ENCODE data around the gene TGFB2.

Gene TGFB2

GRCh38 chr1:218408135-218408534, 63.0 kb downstream of the TGFB2 start:
- Histone ChIP-seq H3K4me1 (ENCODE audit: control insufficient read depth, insufficient read depth, low read length, unreplicated experiment) (no peaks in the 10 kb centered on the region), H3K4me3 (ENCODE audit: low read depth, low read length) (no peak overlapping the region), H3K27me3 (ENCODE audit: insufficient read depth, low read length) (no peaks in the 10 kb centered on the region), H3K79me2 (ENCODE audit: control insufficient read depth, insufficient read depth, low read length, unreplicated experiment) (no peaks in the 10 kb centered on the region), H2AFZ (ENCODE audit: low read length, unreplicated experiment) (no peak overlapping the region), H3K27ac (ENCODE audit: low read depth, low read length) (no peak overlapping the region), H3K36me3 (ENCODE audit: insufficient read depth, low read length) (no peaks in the 10 kb centered on the region)

DNA sequence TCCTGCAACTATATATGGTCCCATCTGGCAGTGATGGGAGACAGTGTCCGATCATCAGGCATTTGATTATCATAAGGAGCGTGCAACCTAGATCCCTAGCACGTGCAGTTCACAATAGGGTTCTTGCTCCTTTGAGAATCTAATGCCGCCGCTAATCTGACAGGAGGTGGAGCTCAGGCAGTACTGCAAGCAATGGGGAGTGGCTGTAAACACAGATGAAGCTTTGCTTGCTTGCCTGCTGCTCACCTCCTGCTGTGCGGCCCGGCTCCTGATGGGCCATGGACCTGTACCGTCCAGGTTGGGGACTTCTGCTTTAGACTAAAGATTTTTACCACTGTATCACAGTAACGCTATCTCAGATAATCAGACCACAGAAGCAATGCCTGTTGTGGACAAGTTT, 63.8 kb downstream of the TGFB2 start:
- H3K4me3 ChIP-seq (ENCODE audit: low read depth, low read length) = no peak overlapping the region
- no peak overlapping the region for H2AFZ ChIP-seq (ENCODE audit: low read length, unreplicated experiment)

GRCh38 chr1:218409946-218410510, 64.9 kb downstream of the TGFB2 start:
- Histone ChIP-seq H3K27ac (ENCODE audit: low read depth, low read length) (no peak overlapping the region), H2AFZ (ENCODE audit: low read length, unreplicated experiment) (no peak overlapping the region), H3K4me3 (ENCODE audit: low read depth, low read length) (no peak overlapping the region), H3K36me3 (ENCODE audit: insufficient read depth, low read length) (no peaks in the 10 kb centered on the region), H3K79me2 (ENCODE audit: control insufficient read depth, insufficient read depth, low read length, unreplicated experiment) (no peaks in the 10 kb centered on the region), H3K4me1 (ENCODE audit: control insufficient read depth, insufficient read depth, low read length, unreplicated experiment) (no peaks in the 10 kb centered on the region), H3K27me3 (ENCODE audit: insufficient read depth, low read length) (no peaks in the 10 kb centered on the region)

More for the DNA sequence above, 63.8 kb downstream of the TGFB2 start:
- Histone ChIP-seq H3K4me1 (ENCODE audit: control insufficient read depth, insufficient read depth, low read length, unreplicated experiment) (no peaks in the 10 kb centered on the region), H3K27me3 (ENCODE audit: insufficient read depth, low read length) (no peaks in the 10 kb centered on the region), H3K27ac (ENCODE audit: low read depth, low read length) (no peak overlapping the region), H3K36me3 (ENCODE audit: insufficient read depth, low read length) (no peaks in the 10 kb centered on the region), H3K79me2 (ENCODE audit: control insufficient read depth, insufficient read depth, low read length, unreplicated experiment) (no peaks in the 10 kb centered on the region)

DNA sequence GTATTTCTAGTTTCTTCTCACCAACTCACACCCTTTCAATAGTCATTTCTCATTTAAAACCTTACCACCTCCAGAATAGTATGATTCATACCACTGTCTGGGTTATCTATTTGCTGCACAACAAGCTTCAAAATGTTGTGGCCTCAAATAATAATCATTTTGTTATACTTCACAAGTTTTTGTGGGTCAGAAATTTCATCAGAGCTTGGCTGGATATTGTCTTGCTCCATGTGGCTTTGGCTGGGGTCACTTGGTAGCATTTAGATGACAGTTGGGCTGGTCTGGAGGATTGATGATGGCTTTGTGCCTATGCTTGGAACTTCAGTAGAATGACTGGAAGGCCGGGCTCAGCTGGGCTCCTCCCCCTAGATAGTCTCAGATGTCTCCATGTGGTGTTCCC, 66.0 kb downstream of the TGFB2 start:
- Histone ChIP-seq H3K4me3 (ENCODE audit: low read depth, low read length) (no peak overlapping the region), H3K4me1 (ENCODE audit: control insufficient read depth, insufficient read depth, low read length, unreplicated experiment) (no peaks in the 10 kb centered on the region), H3K79me2 (ENCODE audit: control insufficient read depth, insufficient read depth, low read length, unreplicated experiment) (no peaks in the 10 kb centered on the region), H2AFZ (ENCODE audit: low read length, unreplicated experiment) (no peak overlapping the region), H3K27me3 (ENCODE audit: insufficient read depth, low read length) (no peaks in the 10 kb centered on the region), H3K36me3 (ENCODE audit: insufficient read depth, low read length) (no peaks in the 10 kb centered on the region), H3K27ac (ENCODE audit: low read depth, low read length) (no peak overlapping the region)

GRCh38 chr1:218412171-218412570, 67.0 kb downstream of the TGFB2 start:
- Histone ChIP-seq H3K36me3 (ENCODE audit: insufficient read depth, low read length) (no peaks in the 10 kb centered on the region), H3K27me3 (ENCODE audit: insufficient read depth, low read length) (no peaks in the 10 kb centered on the region), H3K79me2 (ENCODE audit: control insufficient read depth, insufficient read depth, low read length, unreplicated experiment) (no peaks in the 10 kb centered on the region), H3K4me3 (ENCODE audit: low read depth, low read length) (no peak overlapping the region), H2AFZ (ENCODE audit: low read length, unreplicated experiment) (no peak overlapping the region), H3K4me1 (ENCODE audit: control insufficient read depth, insufficient read depth, low read length, unreplicated experiment) (no peaks in the 10 kb centered on the region), H3K27ac (ENCODE audit: low read depth, low read length) (no peak overlapping the region)

- H3K27ac ChIP-seq (ENCODE audit: low read depth, low read length) = no peak overlapping the region
Measured at GRCh38 chr1:218413179-218413578, 68.0 kb downstream of the TGFB2 start.

GRCh38 chr1:218414060-218414728, 69.1 kb downstream of the TGFB2 start:
- H3K79me2 ChIP-seq (ENCODE audit: control insufficient read depth, insufficient read depth, low read length, unreplicated experiment) = no peaks in the 10 kb centered on the region
- no peaks in the 10 kb centered on the region for H3K36me3 ChIP-seq (ENCODE audit: insufficient read depth, low read length)
- no peak overlapping the region for H3K4me3 ChIP-seq (ENCODE audit: low read depth, low read length)
- H3K27me3 ChIP-seq (ENCODE audit: insufficient read depth, low read length) = no peaks in the 10 kb centered on the region
- no peak overlapping the region for H3K27ac ChIP-seq (ENCODE audit: low read depth, low read length)
- H3K4me1 ChIP-seq (ENCODE audit: control insufficient read depth, insufficient read depth, low read length, unreplicated experiment) = no peaks in the 10 kb centered on the region
- H2AFZ ChIP-seq (ENCODE audit: low read length, unreplicated experiment) = no peak overlapping the region

More at GRCh38 chr1:218413179-218413578, 68.0 kb downstream of the TGFB2 start:
- Histone ChIP-seq H2AFZ (ENCODE audit: low read length, unreplicated experiment) (no peak overlapping the region), H3K4me1 (ENCODE audit: control insufficient read depth, insufficient read depth, low read length, unreplicated experiment) (no peaks in the 10 kb centered on the region), H3K36me3 (ENCODE audit: insufficient read depth, low read length) (no peaks in the 10 kb centered on the region), H3K27me3 (ENCODE audit: insufficient read depth, low read length) (no peaks in the 10 kb centered on the region), H3K79me2 (ENCODE audit: control insufficient read depth, insufficient read depth, low read length, unreplicated experiment) (no peaks in the 10 kb centered on the region), H3K4me3 (ENCODE audit: low read depth, low read length) (no peak overlapping the region)

GRCh38 chr1:218415726-218416125, 70.6 kb downstream of the TGFB2 start:
- Histone ChIP-seq H3K27ac (ENCODE audit: low read depth, low read length) (no peak overlapping the region), H3K27me3 (ENCODE audit: insufficient read depth, low read length) (no peaks in the 10 kb centered on the region), H2AFZ (ENCODE audit: low read length, unreplicated experiment) (no peak overlapping the region), H3K4me3 (ENCODE audit: low read depth, low read length) (no peak overlapping the region), H3K79me2 (ENCODE audit: control insufficient read depth, insufficient read depth, low read length, unreplicated experiment) (no peaks in the 10 kb centered on the region), H3K36me3 (ENCODE audit: insufficient read depth, low read length) (no peaks in the 10 kb centered on the region), H3K4me1 (ENCODE audit: control insufficient read depth, insufficient read depth, low read length, unreplicated experiment) (no peaks in the 10 kb centered on the region)

DNA sequence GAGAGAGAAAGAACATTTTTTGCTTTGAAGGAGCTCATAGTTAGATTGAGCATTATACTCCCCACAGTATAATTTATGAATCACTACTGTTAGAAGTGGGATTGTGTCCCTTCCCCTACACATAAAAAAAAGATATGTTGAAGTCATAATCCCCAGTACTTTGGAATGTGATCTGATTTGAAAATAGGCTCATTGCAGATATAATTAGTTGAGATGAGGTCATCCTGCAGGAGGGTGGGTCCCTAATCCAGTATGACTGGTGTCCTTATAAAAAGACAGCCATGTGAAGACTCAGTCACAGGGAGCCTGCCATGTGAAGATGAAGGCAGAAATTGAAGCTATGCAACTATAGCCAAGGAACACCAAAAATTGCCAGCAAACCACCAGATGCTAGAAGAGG, 76.4 kb downstream of the TGFB2 start:
- no peak overlapping the region for H3K4me3 ChIP-seq (ENCODE audit: low read depth, low read length)
- H3K79me2 ChIP-seq (ENCODE audit: control insufficient read depth, insufficient read depth, low read length, unreplicated experiment) = no peaks in the 10 kb centered on the region
- H3K4me1 ChIP-seq (ENCODE audit: control insufficient read depth, insufficient read depth, low read length, unreplicated experiment) = peaks cover 17% of the 10 kb centered on the region
- no peaks in the 10 kb centered on the region for H3K27me3 ChIP-seq (ENCODE audit: insufficient read depth, low read length)
- no peak overlapping the region for H3K27ac ChIP-seq (ENCODE audit: low read depth, low read length)
- no peaks in the 10 kb centered on the region for H3K36me3 ChIP-seq (ENCODE audit: insufficient read depth, low read length)
- no peak overlapping the region for H2AFZ ChIP-seq (ENCODE audit: low read length, unreplicated experiment)

DNA sequence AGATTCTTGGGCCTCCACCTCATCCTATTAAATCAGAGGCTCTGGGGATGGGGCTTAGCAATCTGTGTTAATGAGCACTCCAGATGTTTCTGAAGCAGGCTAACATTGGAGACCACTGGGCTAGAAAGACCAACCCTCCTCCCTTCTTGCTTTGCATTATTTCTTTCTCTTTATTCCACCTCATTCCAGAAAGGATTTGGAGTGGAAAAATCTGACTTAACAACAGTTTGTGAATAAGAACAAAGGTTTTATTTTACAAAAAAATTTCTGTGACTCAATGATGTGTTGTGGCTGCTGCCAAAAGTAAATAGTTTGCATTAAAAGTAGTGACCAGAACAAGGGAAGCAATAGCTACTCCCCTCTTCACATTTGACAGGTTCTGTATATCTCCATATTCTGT, 79.4 kb downstream of the TGFB2 start:
- peaks cover 18% of the 10 kb centered on the region for H3K4me1 ChIP-seq (ENCODE audit: control insufficient read depth, insufficient read depth, low read length, unreplicated experiment)
- no peaks in the 10 kb centered on the region for H3K27me3 ChIP-seq (ENCODE audit: insufficient read depth, low read length)
- H2AFZ ChIP-seq (ENCODE audit: low read length, unreplicated experiment) = no peak overlapping the region
- H3K36me3 ChIP-seq (ENCODE audit: insufficient read depth, low read length) = no peaks in the 10 kb centered on the region
- H3K4me3 ChIP-seq (ENCODE audit: low read depth, low read length) = no peak overlapping the region
- no peaks in the 10 kb centered on the region for H3K79me2 ChIP-seq (ENCODE audit: control insufficient read depth, insufficient read depth, low read length, unreplicated experiment)
- no peak overlapping the region for H3K27ac ChIP-seq (ENCODE audit: low read depth, low read length)

DNA sequence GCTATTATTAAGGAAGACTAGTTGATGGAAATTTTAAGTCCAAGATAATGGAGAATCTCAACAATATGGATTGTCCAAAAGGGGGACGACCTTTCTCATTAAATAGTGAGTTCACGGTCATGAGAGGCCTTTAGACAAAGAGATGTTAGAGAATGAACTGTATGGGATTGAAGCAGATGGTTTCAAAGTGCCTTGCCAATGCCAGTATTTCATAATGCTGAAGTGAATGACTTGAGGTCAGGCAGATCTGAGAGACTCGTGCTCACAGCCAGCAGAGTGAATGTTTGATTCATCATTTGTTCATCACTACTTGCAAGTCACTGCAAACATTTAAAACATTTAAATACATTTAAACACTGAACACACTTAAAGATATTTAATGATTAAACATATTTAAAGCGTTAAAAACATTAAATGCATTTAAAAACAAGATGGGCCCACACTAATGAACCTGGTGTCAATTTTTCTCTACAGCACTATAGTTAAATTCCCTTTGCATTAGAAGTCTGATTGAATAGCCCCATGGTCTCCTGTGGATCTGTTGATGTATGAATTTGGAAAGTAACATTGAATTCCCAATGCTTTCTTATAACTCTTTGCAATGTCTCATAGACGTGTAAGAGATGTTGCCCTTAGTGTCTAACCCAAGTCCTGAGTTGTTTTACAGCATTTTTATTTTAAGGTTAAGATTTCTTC, 80.7 kb downstream of the TGFB2 start:
- no peak overlapping the region for H3K4me3 ChIP-seq (ENCODE audit: low read depth, low read length)
- H3K27ac ChIP-seq (ENCODE audit: low read depth, low read length) = peak overlapping the region; percentile 70
- no peaks in the 10 kb centered on the region for H3K36me3 ChIP-seq (ENCODE audit: insufficient read depth, low read length)
- no peaks in the 10 kb centered on the region for H3K27me3 ChIP-seq (ENCODE audit: insufficient read depth, low read length)
- H3K4me1 ChIP-seq (ENCODE audit: control insufficient read depth, insufficient read depth, low read length, unreplicated experiment) = peaks cover 18% of the 10 kb centered on the region
- no peaks in the 10 kb centered on the region for H3K79me2 ChIP-seq (ENCODE audit: control insufficient read depth, insufficient read depth, low read length, unreplicated experiment)
- H2AFZ ChIP-seq (ENCODE audit: low read length, unreplicated experiment) = no peak overlapping the region
